PFSK-1 (cell line): ENCODE data around the gene CCDC183.

Experiments
- POLR2AphosphoS5 ChIP-seq: IDR thresholded peaks from 2 replicates; pipeline ENCODE4 v1.6.1; 2012; ENCODE audit warnings: low read depth, mild to moderate bottlenecking, control low read depth, low read length, moderate library complexity
- TF ChIP-seq, protein P1 (sequence below), 2 experiments: IDR thresholded peaks; 2 replicates each; pipeline versions ENCODE4 v1.6.1 to v1.8.0; 2011 to 2012; ENCODE audit warnings: low read depth in 2 of 2, low read length in 2 of 2, control low read depth in 1 of 2, inconsistent platforms in 1 of 2, mild to moderate bottlenecking in 1 of 2, moderate library complexity in 1 of 2; ENCODE audit not compliant: insufficient read depth in 1 of 2

- TF ChIP-seq, protein P1, sequence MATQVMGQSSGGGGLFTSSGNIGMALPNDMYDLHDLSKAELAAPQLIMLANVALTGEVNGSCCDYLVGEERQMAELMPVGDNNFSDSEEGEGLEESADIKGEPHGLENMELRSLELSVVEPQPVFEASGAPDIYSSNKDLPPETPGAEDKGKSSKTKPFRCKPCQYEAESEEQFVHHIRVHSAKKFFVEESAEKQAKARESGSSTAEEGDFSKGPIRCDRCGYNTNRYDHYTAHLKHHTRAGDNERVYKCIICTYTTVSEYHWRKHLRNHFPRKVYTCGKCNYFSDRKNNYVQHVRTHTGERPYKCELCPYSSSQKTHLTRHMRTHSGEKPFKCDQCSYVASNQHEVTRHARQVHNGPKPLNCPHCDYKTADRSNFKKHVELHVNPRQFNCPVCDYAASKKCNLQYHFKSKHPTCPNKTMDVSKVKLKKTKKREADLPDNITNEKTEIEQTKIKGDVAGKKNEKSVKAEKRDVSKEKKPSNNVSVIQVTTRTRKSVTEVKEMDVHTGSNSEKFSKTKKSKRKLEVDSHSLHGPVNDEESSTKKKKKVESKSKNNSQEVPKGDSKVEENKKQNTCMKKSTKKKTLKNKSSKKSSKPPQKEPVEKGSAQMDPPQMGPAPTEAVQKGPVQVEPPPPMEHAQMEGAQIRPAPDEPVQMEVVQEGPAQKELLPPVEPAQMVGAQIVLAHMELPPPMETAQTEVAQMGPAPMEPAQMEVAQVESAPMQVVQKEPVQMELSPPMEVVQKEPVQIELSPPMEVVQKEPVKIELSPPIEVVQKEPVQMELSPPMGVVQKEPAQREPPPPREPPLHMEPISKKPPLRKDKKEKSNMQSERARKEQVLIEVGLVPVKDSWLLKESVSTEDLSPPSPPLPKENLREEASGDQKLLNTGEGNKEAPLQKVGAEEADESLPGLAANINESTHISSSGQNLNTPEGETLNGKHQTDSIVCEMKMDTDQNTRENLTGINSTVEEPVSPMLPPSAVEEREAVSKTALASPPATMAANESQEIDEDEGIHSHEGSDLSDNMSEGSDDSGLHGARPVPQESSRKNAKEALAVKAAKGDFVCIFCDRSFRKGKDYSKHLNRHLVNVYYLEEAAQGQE (IDR thresholded peaks at IDR 0.05; ENCODE audit: insufficient read depth in 1 of 2, low read depth in 2 of 2, low read length in 2 of 2), result no peak
- no peak for TF ChIP-seq POLR2AphosphoS5
These were observed 1.7 kb upstream of the CCDC183 start for GRCh38 chr9:136794281-136794999.
